GM21423 (cell line): ENCODE measurements around the gene VDAC1.
"Not testable (repeated sequence)": the region's sequence is repeated elsewhere in the genome, so short reads cannot be mapped to it uniquely, and the experiment has no call there.

ENCODE experiments used
- ATAC-seq: cut with Tn5 transposase; IDR thresholded peaks from one replicate; pipeline ENCODE4 v1.9.1; 2021; ENCODE audit warnings: mild to moderate bottlenecking, moderate library complexity; ENCODE audit not compliant: unreplicated experiment

VDAC1 gene

GRCh38 chr5:133942614-133943474 is 61.9 kb downstream of the VDAC1 start:
- ATAC-seq: no peak

GRCh38 chr5:133941456-133942196 is 63.1 kb downstream of the VDAC1 start:
- no peak for ATAC-seq

GRCh38 chr5:133939668-133940067 is 65.1 kb downstream of the VDAC1 start:
- no peak for ATAC-seq

- peak; percentile 37 for ATAC-seq
Measured at GRCh38 chr5:133938929-133939328, 65.8 kb downstream of the VDAC1 start.

GRCh38 chr5:133938039-133938821 is 66.5 kb downstream of the VDAC1 start:
- ATAC-seq: no peak

DNA sequence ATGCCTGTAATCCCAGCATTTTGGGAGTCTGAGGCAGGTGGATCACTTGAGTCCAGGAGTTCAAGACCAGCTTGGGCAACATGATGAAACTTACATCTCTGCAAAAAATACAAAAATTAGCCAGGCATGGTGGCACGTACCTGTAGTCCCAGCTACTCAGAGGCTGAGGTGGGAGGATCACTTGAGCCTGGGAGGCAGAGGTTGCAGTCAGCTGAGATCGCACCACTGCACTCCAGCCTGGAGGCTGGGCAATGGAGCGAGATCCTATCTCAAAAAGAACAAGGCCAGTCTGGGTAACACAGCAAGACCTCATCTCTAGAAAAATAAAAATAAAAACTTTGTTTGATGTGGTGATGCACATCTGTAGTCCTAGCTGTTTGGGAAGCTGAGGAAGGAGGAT is 67.1 kb downstream of the VDAC1 start:
- ATAC-seq: not testable (repeated sequence)

- no peak for ATAC-seq
Measured at GRCh38 chr5:133936651-133937015, 68.1 kb downstream of the VDAC1 start.

DNA sequence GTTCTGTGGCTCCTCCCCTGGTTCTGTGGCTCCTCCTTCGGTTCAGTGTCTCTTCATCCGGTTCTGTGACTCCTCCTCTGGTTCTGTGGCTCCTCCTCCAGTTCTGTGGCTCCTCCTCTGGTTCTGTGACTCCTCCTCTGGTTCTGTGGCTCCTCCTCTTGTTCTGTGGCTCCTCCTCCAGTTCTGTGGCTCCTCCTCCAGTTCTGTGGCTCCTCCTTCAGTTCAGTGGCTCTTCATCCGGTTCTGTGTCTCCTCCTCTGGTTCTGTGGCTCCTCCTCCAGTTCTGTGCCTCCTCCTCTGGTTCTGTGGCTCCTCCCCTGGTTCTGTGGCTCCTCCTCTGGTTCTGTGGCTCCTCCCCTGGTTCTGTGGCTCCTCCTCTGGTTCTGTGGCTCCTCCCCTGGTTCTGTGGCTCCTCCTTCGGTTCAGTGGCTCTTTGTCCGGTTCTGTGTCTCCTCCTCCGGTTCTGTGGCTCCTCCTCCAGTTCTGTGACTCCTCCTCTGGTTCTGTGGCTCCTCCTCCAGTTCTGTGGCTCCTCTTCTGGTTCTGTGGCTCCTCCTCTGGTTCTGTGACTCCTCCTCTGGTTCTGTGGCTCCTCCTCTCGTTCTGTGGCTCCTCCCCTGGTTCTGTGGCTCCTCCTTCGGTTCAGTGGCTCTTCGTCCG is 68.7 kb downstream of the VDAC1 start:
- ATAC-seq: not testable (repeated sequence)

GRCh38 chr5:133935667-133935940 is 69.2 kb downstream of the VDAC1 start:
- ATAC-seq: peak; percentile 3

GRCh38 chr5:133934822-133935666 is 69.7 kb downstream of the VDAC1 start:
- ATAC-seq: peak; percentile 40

DNA sequence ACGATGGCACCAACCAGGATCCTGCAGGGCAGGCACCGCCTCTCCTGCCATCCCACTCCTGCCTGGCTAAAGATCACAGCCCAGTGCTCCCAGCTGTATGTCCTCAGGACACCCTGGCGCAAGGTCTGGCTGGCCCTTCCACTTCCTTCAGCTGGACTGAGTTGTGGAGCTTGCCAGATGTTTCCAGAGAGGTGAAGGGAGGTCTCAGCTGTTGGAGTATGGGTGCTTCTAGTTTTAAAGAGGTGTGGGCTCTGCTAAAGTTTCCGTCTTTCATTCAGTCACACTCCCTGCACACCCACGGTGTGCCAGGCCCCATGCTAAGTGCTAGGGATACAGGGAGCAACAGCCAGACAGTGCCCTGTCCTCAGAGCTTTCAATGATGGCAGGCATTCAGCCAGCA is 70.5 kb downstream of the VDAC1 start:
- ATAC-seq: no peak

DNA sequence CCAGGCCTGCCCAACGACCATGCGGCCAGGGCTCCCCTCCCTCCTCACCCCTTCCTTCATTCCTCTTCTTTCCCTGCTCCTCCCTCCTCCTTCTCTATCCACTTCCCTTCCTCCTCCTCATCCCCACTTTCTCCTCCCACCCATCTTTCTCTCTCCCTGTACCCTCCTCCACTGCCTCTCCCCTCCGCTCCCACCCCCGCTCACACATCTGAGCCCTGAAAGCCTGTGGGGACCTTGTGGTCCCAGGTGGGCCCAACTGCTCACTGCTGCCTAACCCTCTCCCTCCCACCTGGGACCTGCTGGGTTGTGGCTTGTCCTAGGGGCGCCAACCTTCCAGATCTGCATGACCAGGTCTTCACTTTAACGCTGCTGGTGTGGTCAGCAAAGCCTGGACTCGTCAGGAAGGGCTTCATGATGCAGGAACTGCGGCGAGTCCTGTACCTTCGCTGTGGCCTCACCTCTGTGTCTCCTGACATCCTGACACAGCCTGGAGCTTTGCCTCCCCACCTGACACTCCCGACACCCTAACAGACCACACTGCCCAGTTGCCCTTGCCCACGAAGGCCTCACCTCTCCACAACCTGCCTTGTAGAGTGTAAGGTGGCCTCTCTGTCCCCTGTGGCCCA is 71.0 kb downstream of the VDAC1 start:
- no peak for ATAC-seq

DNA sequence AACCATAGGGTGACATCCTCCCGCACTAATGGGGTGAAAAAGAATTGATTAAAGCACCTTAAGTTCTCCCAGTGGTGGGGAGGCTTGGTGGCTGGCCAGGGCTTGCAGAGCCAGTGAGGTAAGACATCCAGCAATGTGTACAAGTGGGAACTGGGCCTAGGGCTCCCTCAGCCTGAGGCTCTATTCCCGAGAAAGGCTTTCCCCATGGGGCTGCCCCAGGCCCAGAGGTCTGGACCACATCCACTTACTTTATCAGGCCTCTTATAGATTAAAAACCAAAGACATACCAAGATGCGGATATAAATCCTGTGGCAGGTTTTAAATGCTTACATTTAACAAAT is 71.6 kb downstream of the VDAC1 start:
- no peak for ATAC-seq

DNA sequence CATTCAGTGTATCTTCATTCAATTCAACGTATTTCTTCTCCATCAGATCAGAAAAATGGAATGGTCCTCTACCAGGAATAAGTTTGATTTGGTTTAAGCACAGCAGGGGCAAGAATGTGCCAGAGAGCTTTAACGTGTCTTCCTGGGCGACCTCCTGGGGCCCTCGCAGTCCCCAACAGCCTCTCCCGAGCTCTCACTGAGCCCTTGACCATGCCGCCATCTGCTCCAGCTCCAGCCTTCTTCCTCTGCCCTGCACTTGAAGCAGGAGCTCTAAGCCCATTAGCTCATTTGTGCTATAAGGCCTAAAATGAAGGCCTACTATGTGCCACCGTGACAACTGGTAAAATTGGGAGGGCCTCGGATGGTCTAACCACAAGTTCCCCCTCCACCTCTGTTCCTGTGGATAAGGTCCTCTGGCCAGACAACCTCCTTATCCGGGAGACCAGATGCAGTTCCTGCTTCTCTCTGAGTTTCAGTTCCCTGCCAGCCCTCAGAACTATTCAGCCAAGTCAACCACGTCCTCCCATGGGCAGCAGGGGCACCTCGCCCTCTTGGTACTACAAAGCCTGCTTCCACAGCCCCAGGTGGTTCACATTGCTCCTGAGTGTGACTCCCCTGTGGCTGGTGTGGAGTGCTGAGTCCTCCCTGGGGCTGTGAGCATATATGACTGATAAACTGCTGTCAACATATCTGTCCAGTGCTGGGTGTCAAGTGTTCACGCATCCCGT is 72.2 kb downstream of the VDAC1 start:
- ATAC-seq: peak; percentile 30

GRCh38 chr5:133931546-133931945 is 73.2 kb downstream of the VDAC1 start:
- ATAC-seq: no peak

DNA sequence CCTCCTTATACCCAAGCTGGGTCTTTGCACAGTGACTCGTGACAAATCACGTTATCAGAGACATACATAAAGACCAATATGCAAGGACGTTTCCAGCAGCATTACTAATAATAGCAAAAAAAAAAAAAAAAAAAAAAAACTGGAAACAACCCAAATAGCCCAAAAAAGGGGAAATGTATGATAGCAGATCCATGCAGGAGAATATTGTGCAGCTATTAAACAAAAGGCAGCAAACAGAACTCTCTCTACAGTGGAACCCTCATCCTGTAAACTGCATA is 74.0 kb downstream of the VDAC1 start:
- ATAC-seq: no peak

- ATAC-seq: no peak
Measured at GRCh38 chr5:133930061-133930812, 74.5 kb downstream of the VDAC1 start.

DNA sequence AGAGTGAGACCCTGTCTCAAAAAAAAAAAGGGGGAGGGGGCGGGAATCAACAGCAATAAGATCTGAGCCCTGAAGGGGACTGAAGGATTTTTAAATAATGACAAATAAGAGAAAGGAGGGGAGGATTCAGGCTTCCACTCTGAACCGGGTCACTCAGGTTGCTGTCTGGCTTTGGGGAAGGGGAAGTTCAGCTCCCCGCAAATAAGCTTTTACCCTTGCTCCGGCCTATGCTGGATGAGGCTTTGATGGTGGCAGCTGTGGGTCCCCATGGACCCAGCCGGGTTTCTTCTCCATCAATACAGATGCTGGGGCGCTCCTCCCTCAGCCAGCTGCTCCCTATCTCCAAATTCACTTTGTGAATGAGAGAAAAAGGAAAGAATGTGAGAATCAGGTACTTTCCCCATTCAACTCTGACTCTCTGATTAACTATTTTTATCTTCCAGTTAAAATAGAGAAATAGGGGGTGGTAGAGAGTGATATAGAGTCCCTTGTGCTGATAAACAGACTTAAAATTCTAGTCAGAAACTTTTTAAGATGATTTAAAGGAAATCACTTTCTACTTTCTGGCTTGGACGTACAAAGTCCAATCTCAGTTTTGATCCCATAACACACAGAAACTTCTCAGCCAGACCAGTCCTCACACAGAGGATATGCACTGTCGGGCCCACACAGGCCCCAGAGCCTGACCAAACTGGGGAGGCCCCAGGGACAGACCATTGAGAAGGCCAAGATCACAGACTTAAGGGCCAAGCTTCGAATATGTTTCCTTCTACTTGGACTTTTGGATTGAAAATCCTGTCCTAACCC is 76.0 kb downstream of the VDAC1 start:
- ATAC-seq: no peak
